Cerebellar cortex (tissue), 1 donor: ENCODE data around the gene ACTG1.
A peak's percentile ranks its signal among the peaks of the same experiment; 100 is the strongest.

Experiments used
- DNase-seq: peaks from one replicate; pipeline ENCODE4 v3.0.0-alpha.2; 2015; ENCODE audit warnings: low spot score

The ACTG1 gene

DNA sequence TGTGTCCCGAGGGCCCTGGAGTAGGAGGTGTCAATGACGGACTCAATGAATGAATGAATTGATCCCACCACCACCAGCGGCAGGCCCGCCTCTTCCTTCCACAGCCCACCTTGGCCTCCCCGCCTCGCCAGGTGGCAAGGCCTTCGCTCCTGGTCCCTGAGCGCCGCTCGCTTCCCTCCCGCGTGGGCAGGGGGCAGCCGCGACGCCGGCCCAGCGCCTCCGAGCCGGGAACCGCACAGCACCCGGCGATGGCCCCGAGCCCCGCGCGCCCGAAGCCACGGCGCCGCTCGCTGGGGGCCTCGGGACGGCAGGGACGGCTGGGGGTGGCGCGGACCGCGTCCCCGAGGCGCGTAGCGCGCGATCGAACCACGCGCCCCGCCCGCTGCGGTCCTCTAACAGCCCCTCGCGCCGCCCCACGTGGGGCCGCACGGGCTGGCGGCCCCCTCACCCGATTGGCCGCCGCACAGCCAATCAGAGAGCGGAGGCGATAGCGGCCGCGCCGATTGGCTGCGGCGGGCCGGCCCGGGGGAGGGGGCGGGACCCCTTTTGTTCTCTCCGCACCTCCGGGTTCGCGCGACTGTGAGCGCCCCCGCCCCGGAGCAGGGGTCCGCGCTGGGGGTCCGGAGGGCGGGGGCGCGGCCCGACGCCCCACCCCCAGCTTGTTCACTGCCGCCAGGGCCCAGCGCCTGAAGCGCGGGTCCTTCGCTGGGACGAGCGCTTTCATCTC lies 31.4 kb downstream of the ACTG1 start:
- peak; percentile 71 for DNase-seq

DNA sequence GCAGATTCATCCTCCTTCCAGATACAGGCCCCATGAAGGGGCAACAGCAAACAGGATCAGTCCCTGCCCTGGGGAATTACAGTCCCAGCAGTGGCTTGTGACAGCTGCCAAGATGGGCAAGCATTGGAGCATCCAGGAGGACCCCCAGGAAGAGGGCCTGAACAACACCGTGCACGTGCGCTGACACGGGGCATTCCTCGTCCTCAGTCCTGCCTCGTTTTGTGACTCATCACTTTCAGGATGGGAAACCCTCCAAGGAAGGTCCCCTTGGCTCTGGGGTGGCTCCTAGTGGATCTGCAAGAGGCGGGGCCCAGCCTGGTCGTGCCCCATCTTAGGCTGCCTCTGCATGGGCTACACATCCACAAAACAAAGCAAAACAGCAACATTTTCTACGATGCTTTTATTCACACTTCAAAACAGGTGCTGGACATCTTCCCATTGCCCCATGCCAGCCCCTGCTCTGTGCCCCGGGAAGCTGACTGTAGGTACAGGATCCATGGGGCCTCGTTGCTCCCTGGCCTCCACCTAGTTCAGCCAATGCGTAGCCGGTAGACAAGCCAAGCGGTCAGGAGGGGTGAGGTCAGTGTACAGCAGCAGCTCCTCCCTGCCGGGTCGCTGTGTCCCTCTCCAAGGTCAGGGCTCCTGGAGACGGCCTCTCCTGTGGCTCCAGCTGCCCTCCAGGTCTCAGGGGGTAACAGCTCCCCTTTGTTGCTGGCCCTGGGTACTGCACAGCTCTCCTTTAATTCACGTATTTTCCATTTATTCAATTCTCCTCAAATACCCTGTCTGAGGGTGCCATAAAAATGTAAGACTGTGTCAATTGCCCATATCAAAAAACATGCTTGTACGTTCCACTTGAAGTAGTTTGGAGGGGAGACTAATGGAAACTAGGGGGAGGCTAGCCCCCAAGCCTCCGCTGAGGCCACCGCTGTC lies 32.2 kb downstream of the ACTG1 start:
- peak; percentile 21 for DNase-seq

DNA sequence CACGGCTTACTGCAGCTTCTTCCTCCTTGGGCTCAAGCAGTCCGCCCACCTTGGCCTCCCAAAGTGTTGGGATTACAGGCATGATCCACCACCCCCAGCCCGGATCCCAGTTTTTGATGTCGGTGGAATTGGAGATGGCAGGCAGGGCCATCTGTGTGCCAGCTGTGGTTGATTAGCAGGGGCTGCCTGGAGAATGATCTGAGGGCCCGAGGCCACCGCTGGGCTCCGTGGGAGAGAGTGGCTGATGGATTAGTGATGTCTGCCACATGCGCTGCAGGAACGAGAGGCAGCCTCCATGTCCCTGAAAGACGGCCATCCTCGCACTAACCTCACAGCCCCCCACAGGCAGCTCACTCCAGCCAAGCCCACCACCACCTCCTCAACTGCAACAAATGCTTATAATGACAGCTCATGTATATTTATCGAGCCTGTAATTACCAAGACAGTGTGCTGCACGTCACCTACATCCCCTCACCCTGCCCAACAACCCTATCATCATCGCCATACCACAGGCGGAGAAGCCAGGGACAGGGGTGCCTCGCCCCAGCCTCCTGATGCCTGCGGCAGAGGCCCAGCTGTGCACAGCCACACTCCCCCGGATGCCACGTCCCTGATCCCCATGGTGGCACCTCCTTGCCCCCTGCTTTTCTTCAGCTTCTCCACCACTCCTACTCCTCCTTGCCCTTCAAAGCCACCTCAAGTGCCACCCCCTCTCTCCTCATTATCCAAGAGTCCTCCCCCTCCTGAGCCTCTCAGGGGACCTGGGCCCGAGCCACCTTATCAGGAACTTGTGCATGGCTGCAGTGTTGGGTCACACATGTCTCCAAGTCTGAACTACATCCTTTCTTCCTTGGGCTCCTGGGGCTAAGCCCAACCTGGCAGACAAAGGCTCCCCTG lies 33.2 kb downstream of the ACTG1 start:
- DNase-seq, result no peak

DNA sequence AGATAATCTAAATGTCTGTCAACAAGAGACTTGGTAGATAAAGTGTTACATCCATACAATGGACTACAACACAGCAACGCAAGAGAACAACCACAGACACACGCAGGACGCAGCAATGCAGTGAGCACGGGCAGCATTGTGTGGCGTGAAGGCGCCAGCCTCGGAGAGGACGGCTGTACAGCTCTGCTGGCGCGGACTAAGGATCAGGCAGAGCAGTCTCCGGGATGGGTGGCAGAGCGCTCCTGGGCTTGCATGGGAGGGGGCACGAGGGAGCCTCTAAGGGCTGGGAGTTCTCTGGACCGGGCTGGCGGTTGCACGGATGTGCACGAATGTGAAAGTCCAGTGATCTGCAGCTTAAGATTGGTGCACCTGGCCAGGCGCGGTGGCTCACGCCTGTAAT lies 34.5 kb downstream of the ACTG1 start:
- DNase-seq, result no peak

DNA sequence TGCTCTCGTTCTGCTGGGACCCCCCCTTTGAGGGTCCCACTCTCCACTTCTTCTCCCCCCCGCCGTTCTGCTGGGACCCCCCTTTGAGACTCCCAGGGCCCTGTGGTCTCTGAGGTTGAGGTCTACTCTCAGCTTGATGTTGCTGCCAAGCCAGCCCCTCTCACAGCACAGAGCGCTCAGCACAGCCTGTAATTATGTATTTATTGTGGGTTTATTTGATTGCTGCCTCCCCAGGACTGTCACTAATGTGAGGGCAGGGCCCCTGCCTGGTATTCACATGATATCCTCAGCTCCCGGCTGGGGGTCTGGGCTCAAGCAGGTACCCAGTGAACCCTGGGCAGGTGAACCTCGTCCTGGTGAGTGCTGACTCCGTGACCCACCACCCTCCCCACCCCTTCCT lies 35.4 kb downstream of the ACTG1 start:
- no peak for DNase-seq

DNA sequence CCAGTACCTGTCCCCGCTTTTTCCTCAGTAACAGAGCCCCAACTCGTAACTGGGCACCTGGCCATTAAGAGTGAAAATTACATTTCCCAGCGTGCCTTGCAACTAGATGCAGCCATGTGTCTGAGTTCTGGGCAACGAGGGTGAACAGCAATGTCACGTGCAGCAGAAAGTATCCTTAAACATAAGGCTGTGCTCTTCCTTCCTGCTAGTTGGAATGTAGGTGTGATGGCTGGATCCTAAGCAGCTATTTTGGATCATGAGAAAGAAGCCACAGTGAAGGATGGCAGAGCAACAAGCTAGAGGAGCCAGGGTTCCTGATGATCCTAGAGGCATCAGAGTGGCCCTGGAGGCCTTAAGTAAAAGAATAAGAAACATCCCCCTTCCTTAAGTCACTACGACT lies 36.0 kb downstream of the ACTG1 start:
- no peak for DNase-seq

DNA sequence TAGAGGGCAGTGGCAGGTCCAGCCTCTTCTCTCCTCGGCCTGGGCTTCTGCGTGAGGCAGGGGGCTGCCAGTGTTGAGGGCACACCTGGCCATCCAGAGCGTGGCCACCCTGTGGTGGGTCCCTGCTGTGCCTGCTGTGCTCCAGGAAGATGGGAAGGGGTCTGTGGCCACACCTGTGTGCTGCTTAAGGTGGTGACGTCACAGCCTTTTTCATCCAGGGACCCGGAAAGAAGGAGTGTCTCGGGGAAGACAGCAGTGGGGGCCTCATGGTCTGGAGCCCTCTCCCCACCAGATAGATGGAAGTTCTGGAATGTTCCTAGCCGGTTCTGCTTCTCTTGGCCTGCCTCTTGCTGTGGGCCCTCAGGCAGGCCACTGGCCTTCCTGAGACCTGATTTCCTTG lies 36.5 kb downstream of the ACTG1 start:
- no peak for DNase-seq

DNA sequence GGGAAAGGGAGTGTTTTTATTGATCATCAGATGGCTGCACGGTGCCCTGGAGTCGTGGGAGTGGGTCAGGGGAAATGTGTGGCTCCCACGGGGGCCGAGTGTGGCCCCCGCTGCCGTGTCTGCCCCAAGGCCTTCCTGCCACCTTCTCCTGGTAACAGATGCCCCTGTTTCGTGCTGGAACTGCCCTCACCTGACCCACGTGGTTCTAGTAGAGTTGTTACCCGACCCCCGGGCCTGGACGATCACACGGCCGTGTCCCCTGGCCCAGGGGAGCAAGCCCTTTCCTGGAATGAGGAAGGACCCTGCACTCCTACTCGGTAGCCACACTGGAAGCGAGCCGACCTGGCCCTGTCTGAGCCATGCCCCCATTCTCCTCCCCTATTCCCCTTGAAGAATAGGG lies 37.6 kb downstream of the ACTG1 start:
- no peak for DNase-seq

DNA sequence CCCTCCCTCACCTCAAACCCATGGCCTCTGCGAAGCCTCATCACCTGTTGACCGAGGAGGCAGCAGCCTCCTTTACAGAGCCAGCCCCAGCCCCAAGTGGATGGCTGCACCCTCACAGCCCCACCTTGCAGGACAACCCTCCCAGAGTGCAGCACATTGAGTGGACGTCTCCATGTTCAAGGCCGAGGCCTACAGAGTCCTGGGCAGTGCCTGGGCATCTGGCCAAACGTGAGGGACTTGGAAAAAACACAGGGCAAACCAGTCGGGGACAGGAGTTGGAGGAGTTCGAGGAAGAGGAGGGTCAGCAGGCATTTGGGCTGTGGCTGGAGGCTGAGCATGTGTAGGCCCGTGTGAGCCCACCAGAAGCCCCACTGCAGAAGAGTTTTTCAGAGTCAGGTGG lies 39.6 kb downstream of the ACTG1 start:
- no peak for DNase-seq

DNA sequence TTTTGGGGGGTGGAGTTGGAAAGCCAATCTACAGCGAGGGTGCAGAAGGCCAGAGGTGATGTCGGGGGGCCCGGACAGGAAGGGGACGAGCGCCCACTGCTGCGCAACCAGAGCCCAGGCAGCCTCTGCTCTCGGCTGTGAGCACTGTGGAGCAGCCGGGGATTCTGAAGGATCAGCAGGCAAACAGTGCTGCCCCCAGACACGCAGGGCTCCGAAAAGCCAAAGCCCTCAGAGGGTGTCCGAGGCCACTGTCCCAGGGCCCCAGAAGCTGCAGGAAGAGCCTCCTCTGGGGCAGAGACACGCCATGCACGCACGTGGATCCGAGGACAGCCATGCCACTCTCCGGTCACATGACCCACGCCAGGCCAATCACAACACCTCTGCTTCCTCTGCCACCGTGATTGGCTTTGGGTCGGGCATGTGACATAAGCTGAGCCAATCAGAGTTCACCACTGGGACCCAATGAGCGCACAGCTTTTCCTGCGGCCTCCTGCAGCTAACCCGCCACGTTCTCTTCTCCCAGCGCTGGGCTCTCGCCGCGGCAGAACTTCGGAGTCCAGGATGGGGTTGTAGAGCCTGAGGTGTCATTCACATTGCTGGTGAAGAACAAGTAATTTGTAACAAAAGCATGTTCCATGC lies 40.7 kb downstream of the ACTG1 start:
- peak; percentile 93 for DNase-seq

DNA sequence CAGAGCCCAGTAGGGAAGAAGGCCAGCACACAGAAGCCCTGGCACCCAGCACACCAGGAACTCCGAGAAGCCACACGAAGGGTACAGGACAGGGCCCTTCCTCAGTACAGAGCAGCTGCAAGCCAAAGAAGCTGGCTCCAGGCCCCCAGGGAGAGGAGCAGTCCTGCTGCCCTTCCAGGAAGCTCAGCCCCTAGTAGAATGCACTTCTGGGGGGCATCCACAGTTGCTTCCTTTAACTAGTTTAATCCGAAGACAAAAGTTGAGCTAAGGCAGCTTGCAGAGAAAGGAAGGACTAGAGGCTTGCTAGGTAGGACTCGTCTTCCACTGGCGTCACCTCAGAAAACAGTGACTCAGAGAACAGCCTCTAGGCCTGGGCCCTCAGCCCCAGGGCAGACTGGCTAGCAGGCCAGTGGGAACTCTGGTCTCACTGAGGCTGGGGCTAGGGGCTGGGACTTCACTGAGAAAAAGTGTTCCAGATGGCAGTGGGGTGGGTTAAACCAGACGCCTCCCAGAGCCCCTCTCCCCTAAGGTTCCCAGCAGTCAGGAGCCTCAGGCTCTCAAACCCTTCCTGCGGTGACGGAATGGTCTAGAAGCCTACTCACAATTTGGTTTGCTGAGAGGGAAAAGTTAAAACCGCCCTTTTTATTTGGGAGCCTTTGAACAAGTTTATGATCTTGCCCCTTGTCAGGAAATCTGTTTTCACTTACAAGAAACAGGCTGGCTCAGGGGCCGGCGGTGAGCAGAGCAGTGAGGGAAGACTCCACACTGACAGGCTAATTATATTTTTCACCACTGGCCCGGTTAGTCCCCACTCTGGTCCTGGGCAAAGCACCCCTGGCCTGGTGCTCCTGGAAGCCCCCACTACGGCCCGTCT lies 41.4 kb downstream of the ACTG1 start:
- peak; percentile 16 for DNase-seq

DNA sequence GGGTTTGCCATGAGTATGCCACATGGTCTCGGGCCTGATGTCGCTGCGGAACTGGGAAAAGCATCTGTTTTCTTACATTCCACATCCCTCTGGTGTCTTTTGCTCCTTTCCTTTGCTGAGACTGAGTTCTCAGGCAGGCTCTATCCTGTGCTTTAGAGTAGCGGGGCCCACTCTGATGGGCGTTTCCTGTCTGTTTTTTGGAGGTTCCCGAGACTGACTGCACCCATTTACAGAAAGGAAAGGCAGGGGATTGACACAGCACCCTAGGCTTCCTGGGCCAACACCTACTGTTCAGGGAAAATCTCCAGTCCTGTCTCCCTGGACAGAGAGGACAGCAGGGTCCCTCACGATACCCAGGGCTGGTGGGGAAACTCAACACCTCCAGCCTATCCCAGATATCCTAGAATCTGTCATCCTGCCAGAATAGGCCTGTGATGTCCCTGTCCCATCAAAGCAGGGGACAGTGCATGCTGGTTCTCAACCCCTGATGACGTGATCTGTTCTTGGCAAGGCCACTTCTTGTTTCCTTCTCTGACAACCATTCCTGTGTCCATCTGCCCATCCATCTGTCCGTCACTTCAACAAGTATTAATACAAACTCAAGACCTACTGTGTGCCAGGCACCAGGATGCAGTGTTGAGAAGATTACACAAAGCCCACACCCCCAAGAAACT lies 42.2 kb downstream of the ACTG1 start:
- peak; percentile 64 for DNase-seq

DNA sequence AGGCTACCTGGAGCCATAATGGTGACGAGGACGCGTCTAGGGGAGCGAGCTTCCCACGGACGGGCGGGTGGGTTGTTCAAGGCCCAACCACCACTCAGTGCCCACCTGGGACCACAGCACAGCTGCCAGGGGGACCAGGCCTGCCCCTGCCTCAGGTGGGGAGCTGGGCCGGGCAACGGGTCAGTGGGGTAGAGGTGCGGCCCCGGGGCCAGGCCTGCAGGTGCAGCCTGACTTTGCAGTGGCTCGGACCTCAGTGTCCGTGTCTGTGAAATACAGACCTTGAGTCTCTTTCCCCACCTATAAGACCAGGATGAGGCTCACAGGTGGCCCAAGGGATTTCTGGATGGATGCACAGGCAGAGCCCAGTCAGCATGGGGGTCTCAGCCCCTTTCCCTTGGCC lies 43.3 kb downstream of the ACTG1 start:
- DNase-seq, result no peak

DNA sequence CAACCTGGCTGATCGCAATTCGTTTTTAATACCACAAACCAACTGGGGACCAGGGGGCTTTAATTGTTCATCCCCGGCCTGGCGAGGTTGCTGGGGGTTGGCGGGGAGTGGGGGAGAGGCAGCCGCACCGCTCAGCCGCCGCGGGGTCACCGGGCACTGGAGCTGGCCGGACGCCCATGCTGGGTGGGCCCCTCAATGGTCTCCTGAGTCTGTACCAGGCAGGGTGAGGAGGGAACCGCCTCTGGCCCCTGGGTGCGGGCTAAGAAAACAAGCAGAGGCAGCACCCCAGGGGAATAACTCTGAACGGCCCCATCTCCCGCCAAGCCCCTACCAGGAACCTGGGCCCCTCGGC lies 43.9 kb downstream of the ACTG1 start:
- no peak for DNase-seq

DNA sequence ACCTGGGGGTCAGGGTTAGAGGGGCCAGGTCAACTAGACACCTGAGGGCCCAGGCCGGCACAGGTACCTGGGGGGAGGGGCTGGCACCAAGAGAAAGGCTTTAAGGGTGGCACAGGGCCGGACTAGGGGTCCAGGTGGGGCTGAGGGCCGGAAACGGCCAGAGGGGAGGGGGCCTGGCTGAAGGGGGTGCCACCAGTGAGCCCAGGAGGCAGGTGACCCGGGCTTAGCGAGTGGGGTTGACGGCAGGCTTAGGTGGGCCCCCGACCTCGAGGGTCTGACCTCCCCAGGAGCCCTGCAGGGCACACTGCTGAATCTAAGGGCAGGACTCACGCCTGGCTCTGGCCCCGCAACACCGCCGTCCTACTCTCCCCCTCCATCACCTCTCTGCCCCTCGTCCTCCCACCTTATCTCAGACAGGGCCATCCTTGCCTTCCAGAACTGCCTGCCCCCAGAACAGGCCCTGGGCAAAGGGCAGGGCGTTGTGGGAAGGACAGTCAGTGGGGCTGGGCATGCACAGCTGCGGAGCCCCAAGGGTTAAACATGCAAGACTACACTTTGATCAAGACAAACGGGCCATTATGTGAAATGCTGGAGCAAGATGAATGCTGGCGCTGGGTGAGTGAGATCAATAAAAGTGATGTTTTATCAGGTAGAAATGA lies 44.4 kb downstream of the ACTG1 start:
- DNase-seq, result no peak

DNA sequence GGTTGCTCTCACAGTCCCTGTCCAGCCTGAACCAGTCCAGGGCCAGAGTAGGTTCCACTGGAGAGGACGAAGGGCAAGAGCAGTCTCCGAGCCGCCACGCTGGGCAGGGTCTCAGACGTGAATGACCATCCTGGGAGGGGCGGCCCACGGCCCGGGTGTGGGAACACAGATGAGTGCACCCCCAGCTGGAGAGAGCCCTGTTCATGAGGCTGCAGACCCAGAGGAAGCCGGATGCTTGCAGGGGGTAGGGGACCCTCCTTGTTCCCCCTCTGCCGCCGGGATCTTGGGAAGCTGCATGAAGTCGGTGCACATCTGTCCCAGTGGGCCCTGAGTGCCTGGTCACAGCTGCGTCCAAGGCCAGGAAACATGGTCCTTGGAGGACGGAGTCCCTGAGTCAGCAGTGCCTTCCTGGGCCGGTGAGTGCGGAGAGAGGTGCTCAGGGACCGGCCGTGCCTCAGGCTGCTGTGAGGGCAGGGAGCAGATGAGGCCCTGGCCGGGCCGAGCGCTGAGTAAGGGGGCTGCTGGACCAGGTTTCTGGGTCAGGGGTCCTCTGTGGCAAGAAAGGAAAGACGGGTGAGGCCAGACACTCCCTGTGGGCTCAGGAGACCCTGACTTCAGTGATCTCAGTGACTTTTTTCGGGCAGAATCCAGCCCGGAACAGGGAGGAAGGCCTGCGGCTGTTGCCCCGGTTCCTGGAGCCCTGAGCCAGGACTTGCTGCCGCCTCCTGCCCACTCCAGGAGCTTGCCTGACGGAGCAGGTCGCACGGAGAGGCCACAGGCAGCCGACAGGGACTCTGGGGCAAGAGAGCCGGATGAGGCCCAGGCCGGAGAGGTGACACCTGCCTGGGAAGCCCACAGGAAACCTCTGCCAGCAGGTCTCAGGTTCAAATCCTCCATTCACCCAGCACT lies 45.8 kb downstream of the ACTG1 start:
- DNase-seq, result no peak

DNA sequence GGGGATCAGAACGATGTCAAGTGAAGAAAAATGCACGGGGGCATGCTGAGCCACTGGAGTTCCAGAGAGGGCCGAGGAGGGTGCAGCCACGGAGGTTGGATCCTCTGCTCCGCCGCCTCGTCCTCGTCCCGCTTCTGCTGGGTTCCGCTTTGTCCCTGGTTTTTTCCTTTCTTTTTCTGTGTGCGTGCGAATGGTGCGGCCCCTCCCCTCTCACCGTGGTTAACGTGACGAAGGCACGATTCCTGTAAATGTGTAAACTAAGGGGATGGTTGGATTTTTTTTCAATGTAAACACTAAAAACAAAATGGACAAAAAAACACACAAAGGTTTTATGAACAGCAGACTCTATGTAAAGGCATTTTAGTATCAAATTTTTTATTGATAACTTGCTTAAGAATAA lies 46.7 kb downstream of the ACTG1 start:
- no peak for DNase-seq

DNA sequence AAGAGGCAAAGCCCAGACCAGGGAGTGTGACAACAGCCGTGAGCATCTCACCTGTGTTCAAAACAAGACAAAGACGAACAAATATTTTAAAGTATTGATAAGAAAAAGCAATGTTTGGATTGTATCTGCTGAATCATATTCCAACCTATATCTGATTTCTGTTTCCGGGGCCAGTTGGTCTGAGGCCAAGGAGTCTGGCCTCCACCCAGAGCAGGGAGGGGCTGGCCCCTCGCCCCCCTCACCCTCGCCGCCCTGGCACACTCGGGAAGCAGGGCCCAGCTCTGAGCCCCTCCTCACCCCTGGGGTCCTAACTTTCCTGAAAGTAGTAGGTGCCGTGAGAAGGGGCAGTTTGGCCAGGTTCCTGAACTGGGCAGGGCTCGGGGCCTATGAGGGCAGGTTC lies 48.0 kb downstream of the ACTG1 start:
- DNase-seq, result no peak

DNA sequence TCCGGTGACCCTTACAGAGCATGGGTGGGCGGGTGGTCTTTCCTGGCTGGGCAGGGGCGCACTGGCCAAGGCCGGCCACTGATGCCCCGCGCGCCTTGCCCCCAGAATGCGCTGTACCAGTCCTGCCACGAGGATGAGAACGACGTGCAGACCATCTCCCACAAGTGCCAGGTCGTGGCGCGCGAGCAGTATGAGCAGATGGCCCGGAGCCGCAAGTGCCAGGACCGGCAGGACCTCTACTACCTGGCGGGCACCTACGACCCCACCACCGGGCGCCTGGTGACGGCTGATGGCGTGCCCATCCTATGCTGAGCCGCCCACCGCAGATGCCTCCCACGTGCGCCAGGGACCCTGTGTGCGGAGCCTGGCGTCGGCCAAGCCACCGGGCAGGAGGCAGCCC lies 49.1 kb downstream of the ACTG1 start:
- DNase-seq, result peak; percentile 44
